Hematopoietic multipotent progenitor cell (in vitro differentiated cells): Measurements from ENCODE around the gene CHCHD6. TPM values are rescaled to one million over a fixed set of nuclear protein-coding genes. Genes with fewer than 3 reads are reported as not detected.

Experiments used
- DNase-seq, 3 donors: peaks; one replicate each; pipeline ENCODE4 v3.0.0-alpha.2; 2011 to 2015; ENCODE audit warnings: low read depth in 2 of 3, low spot score in 2 of 3
- total RNA-seq: library from RNA; depleted of rRNA; stranded (reverse); fragments of >200 nt; gene quantifications from one replicate; pipeline ENCODE4 v1.2.3, GENCODE V29; 2012

The CHCHD6 gene
- total RNA-seq, 1 donor: 10.8 TPM

DNA sequence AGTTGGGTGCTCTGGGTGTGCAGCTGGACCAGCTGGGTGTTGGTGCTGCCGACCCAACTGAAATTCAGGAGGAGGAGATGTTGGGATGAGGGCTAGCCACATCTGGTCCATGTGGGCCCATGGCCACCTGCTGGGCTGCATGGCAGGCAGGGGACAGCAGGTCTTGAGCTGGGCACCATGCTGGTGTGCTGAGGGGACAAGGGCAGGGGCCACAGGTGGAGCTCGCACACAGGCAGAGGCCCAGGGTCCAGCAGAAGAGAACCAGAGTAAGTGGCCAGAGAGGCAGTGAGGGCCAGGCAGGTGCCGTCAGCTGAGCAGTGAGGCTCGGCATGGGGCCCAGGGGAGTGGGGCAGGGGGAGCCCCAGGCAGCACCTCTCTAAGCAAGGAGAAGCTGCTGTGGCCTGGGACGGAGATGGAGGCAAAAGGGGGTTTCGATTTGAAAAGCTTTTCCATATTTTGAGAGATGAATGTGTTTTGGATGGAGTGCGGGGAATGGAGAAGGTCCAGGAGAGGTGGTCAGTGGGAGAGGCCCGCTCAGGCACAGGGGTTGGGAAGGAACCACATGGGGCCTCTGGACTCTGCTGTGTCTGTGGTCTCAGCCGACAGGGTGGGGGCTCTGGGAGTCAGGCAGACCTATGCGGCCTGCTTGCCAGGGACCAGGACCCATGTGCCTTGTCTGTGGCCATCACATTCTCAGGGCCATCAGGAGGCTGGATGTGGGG, 248.4 kb downstream of the CHCHD6 start:
- DNase-seq: no peak

DNA sequence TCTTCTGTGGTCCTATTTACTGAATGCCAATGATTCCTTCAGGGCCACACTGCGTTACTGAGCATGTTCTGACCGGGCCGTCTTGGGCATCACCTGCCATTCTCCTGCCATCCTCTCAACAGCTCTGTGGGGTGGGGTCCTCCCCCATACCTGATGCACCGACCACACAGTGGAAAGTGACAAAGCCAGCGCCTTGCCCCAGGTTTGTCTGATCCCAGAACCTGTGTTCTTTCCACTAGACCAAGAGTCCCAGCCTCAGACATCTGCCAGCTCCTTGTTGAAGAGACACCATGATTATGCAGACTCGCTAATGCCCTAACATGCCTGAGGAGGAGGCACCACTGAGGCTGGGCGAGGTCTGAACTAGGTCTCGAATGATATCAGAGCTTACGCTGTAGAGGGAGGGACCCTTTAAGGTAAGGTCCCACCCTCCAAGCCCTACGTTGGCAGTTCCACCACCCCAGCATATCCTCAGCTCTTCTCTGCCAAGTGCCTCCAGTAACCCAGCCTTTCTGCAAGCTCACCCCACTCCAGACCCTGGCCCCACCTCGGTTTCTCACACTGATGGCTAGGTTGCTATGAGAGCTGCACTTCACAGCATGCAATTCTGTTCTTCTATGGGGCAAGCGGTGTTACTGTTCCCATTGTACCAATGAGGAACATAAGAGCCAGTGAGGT, 249.1 kb downstream of the CHCHD6 start:
- no peak for DNase-seq

DNA sequence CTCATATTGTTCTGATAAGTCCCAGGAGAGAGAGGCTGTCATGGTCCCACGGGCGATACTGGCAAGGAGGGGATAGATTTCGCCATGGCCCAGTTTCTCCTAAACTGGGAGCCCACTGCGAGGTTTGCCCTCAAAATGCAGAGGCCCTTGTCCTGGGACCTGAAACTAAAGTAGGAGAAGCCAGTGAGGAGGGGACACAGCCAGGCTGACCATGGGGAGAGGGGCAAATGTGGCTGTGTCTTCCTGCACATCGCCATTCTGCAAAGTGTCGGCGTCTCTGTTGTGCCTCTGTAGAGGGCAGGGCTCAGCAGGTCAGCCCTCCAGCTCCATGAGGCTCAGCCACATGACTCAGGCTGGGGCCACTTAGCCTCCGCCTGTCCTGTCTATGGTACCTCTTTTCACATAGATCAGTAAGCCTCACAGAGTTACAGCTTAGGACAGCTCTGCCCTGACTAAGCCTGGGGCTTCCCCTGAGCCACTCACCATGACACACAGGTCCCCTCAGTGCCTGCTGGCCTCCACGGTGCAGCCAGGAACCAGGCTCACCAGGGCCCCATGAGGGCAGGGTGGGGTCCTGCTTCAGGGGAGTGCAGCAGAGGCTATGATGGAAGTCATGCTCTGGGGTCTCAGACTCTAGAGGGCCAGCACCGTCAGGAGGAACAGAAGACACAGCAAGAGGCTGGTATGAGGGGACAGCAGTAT, 250.3 kb downstream of the CHCHD6 start:
- no peak for DNase-seq

GRCh38 chr3:126955004-126955790, 251.2 kb downstream of the CHCHD6 start:
- no peak for DNase-seq

- DNase-seq: no peak
These were observed 252.3 kb downstream of the CHCHD6 start for GRCh38 chr3:126956361-126956760.

- no peak for DNase-seq
These were observed 253.0 kb downstream of the CHCHD6 start for GRCh38 chr3:126956866-126957650.

DNA sequence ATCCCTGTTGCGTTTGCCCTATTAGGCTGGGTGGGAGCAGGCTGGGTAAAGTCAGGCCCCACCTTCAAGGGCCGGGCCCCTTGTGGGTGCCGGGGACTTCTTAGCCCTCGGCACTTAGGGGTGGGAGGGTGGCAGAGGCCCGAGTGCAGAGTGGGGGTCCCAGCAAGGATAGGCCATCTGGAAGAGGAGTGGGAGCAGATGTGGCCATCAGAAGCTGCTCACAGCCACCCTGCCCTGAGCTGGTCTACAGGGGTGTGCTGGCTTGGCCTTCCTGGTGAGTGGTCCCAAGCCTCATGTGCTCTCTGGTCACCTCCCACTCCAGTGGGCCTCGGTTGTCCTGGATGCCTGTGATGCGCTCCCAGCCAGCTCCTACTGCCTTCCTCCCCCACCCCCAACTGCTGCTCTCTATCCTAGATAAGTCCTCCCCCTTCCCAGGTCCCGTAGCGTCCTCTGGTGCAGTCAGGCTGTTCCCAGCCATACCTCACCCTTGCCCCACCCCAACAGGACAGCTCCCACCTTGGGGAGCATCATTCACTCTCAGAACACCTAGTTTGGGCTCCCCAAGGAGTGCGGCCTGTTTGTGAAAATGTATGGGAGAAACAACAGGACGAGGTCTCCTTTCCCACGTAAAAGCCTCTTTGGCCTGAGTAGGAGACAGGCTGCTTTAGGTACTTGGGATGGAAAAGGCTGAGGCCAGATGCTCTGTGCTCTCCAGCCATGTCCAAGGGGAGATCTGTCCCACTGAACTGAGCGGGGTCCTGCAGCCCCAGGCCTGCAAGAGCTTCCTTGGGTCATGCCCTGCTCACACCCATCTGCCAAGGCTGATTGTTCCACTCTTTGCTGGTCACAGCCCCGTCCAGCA, 254.0 kb downstream of the CHCHD6 start:
- no peak for DNase-seq

- no peak for DNase-seq
These were observed 254.6 kb downstream of the CHCHD6 start for GRCh38 chr3:126958638-126959085.

GRCh38 chr3:126959136-126959920, 255.3 kb downstream of the CHCHD6 start:
- DNase-seq: no peak

GRCh38 chr3:126959921-126960603, 256.0 kb downstream of the CHCHD6 start:
- no peak for DNase-seq

- DNase-seq: no peak
These were observed 256.6 kb downstream of the CHCHD6 start for GRCh38 chr3:126960604-126960995.

- DNase-seq: no peak
These were observed 257.3 kb downstream of the CHCHD6 start for GRCh38 chr3:126961191-126961790.

DNA sequence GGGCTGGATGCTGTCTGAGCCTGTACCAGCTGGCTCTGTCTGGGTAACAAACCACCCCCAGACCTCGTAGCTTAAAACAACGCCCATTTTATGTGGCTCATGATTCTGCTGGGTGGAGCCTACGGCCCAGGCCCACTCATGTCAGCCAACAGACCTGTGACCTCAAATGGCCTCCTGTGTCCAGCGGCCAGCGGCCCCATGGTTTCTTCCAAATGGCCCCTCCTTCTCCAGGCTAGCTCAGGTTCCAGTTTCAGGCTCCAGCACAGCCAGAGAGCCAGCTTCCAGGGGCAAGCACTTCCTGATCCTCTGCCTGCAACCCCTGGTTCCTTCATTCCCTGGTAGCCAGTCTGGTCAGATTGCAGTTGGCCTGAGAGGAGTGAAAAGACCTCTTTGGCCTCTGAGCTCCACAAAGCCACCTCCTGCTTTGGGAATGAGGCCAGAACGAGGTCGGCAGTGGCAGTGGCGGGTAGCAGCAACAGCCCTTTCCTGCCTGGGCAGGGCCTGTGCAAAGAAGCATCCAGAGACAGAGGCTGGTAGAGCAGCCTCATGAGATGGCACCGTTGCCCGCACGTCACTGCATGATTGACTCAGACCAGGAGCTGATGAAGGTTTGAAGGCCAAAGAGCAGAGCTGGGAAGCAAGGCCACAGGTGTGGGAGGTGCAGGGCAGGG, 257.9 kb downstream of the CHCHD6 start:
- no peak for DNase-seq

- no peak for DNase-seq
These were observed 258.7 kb downstream of the CHCHD6 start for GRCh38 chr3:126962756-126963155.

DNA sequence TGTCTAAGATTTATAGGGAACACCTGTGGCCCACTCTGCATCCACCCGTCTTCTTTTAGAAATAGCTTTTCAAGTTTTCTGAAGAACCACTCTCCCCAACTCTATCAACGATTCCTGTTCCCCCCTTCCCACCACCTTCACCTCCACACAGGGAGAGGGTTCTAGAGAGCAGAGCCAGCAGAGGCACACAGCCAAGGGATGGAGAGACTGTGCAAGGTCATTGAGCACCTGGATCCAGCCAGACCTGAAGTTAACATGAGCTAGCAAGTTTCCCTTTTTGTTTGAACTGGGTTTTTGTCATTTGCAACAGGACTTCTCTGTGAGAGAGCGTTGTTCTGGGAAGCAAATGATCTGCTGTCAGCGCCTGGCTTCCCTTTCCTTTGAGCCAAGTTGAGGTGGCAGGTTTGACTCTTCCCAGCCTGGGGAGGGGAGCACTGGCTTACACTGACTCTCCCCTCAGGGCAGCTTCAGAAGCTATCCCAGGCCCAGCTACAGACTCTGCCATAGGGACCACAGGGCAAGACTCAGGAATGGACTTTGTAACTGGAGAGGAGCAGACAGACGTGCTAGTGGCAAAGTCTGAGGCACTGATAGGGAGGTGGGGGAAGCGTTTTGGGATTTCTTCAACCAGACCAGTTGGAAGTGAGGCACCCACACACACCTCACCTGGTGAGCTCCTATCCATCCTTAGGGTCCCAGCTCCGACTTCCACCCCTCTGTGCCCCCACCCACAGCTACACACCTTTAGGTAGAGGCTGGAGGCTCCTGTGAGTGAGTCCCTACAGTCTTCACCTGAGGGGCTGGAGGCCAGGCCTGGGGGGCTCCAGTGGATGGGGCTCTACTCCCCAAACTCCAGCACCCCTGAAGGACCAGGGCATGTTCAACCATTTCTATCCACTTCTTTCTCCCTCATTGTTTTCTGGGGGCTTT, 259.5 kb downstream of the CHCHD6 start:
- no peak for DNase-seq

DNA sequence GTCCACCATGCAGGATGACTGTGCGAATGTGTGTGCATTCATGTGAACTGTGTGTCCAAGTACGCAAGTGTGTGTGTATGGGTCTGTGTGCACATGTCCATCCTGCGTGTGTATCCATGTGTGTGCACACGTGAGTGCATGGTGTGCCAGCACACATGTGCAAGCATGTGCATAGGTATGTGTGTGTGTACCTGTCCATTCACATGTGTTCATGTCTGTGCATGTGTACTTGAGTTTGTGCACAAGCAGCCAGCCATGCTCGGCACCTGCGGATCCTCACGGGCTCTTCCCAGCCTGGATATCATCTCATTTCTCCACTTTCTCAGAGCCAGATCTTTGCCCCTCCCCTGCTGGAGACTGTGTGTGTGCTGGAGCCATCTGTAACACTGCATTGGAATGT, 260.2 kb downstream of the CHCHD6 start:
- no peak for DNase-seq
